Measurements from ENCODE around the gene RNF157. TPM values are rescaled to one million over a fixed set of nuclear protein-coding genes. Genes with fewer than 3 reads are reported as not detected.

Gene RNF157
- total and polyA plus RNA-seq, 9 of the 15 experiments (the other 6 are each of a cell fraction or from before 2014, with no cell fraction given), result 8.1 to 31.7 (median 20.8) TPM

- TF ChIP-seq STAT5B (CRISPR knock-in tag; IDR thresholded peaks at IDR 0.05) (no peak), HSF4 (CRISPR knock-in tag; IDR thresholded peaks at IDR 0.05; ENCODE audit: borderline replicate concordance) (no peak), ZBTB12 (CRISPR knock-in tag; IDR thresholded peaks at IDR 0.05) (no peak), TRIM25 (IDR thresholded peaks at IDR 0.05; ENCODE audit: borderline replicate concordance) (no peak), VEZF1 (CRISPR knock-in tag; IDR thresholded peaks at IDR 0.05) (peak; percentile 46), ZNF140 (CRISPR knock-in tag; IDR thresholded peaks at IDR 0.05) (no peak), ZNF699 (CRISPR knock-in tag; IDR thresholded peaks at IDR 0.05; ENCODE audit: insufficient replicate concordance) (no peak), MED1 (CRISPR knock-in tag; IDR thresholded peaks at IDR 0.05; ENCODE audit: borderline replicate concordance) (peak; percentile 11; the same call in 1 of the 2 replicates), HDAC3 (IDR thresholded peaks at IDR 0.05; ENCODE audit: borderline replicate concordance, partially characterized antibody) (no peak), HIVEP1 (CRISPR knock-in tag; IDR thresholded peaks at IDR 0.05) (no peak), ZNF655 (CRISPR knock-in tag; IDR thresholded peaks at IDR 0.05) (no peak), HBP1 (CRISPR knock-in tag; IDR thresholded peaks at IDR 0.05) (no peak)
Measured at GRCh38 chr17:76246080-76247066, 6.1 kb upstream of the RNF157 start (continued).
